GM18907 (cell line): Measurements from ENCODE around the gene FOXN3.
"Not testable (repeated sequence)": the region's sequence is repeated elsewhere in the genome, so short reads cannot be mapped to it uniquely, and the experiment has no call there.

Source experiments
- ATAC-seq: cut with Tn5 transposase; IDR thresholded peaks from one replicate; pipeline ENCODE4 v1.9.1; 2021; ENCODE audit warnings: mild to moderate bottlenecking, moderate library complexity; ENCODE audit not compliant: unreplicated experiment

Gene FOXN3

GRCh38 chr14:89178800-89179535 lies 238.1 kb downstream of the FOXN3 start:
- ATAC-seq, result no peak

GRCh38 chr14:89178376-89178775 lies 238.7 kb downstream of the FOXN3 start:
- ATAC-seq, result no peak

- ATAC-seq, result no peak
Observed at GRCh38 chr14:89175881-89176799, 240.9 kb downstream of the FOXN3 start.

DNA sequence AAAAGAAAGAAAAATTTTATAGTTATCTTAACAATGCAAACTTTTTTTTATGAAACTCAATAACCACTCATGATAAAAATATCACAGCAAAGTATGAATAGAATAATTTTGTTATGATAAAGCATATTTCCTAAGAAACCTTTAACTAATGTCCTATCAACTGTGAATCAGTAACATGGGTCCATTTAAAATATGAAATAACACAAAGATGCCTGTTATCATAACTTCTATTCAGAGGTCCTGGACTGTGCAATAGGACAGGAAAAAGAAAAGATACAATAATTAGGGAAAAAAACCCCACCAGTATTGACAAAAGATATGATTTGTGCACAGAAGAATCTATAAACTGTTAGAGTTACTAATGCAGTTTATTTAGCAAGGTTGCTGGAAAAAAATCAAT lies 245.4 kb downstream of the FOXN3 start:
- ATAC-seq, result no peak

DNA sequence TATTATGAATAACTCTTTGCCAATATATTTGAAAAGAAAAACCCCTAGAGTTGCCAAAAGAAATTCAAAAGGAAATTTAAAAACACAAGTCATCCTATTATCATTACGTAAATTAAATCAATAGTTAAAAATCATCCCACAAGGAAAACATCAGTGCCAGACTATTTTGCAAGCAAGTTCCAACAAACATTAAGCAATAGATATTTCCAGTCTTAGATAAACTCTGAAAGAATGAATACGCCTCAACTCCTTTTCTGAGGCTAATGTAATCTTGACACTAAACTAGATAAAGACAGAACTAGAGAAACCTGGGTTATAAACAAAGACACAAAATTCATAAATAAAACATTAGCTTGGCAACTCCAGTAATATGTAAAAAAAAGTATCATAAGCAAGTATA lies 245.9 kb downstream of the FOXN3 start:
- no peak for ATAC-seq

GRCh38 chr14:89167705-89168104 lies 249.3 kb downstream of the FOXN3 start:
- no peak for ATAC-seq

- ATAC-seq, result no peak
Observed at GRCh38 chr14:89166633-89167032, 250.4 kb downstream of the FOXN3 start.

DNA sequence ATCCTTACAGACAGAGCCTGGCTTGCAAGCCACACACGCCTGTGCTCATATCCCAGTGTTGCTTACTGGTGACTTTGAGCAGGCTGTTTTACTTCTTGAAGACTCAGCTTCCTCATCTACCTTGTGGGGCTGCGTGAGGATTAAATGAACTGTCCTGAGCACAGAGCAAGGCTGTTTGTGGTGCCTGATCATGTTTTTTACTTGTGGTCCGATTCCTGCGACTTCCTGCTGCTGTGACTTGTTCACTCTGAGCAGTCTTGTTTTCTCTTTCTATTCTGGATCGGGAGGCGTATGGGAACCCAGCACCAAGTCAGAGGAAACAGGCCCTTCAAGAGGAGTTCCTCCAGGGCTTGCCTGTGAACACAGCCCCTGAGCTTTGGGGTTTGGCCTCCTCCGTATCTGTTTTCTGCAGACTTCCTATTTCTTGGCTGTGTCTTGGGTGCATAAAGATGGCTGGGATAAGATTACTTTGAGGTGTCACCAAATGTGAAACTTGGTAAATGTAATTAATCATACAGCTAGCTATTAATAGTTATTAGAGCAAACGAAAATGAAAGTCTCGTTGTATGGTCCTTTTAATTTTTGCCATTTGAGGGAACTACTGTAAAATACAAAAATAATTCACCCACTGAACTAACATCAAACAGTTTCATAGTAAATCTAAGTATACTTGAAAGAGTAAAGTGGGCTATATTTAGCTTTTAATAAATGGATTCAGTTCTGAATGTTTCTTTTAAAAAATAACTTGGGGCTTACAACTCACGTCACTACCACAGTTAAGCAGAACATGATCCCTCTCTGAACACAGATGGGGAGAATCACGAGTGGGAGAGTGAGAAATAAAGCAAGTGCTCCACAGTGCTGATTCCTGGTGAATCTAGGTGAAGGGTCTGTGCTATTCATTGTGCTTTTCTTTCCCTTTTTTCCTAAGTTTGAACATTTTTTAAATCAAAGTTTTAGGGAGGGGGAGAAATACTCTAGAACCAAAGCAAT lies 251.5 kb downstream of the FOXN3 start:
- peak; percentile 71 for ATAC-seq

GRCh38 chr14:89164168-89165073 lies 252.6 kb downstream of the FOXN3 start:
- peak; percentile 44 for ATAC-seq

- no peak for ATAC-seq
Observed at GRCh38 chr14:89163031-89163636, 253.9 kb downstream of the FOXN3 start.

DNA sequence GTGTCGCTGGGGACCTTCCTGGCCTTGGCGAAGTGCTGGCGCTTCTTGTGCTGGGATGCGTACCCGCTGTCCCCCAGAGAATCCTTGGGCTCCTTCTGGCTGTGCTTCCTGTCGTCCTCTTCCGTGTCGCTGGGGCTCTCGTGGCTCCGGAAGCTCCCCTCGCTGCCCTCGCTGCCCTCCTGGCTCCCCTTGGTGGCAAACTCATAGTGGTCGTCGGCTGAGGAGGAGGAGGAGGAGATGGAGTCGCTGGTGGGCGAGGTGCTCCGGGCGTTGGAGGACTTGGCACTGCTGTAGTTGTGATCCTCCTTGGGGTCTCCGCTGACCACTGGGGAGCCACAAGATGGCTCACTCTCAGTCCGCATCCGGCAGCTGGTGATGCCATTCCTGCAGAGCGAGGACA lies 254.4 kb downstream of the FOXN3 start:
- no peak for ATAC-seq

DNA sequence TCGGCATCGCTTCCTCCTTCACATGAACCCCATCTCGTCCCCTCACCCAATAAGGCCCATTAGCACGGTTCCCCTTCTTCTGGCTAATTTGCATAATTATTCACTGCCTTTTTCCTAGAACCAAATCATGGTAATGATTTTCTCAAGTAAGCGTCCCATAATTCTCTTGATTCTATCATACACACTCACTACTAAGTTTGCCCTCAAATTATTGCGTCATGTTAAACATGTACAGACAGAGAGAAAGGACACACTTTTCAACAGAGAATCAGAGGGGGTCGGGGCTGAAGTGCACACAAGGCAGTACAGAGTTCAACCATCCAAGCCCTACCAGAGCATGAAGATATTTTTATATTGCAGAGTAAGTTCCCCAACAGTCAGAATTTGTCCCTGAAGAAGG lies 256.6 kb downstream of the FOXN3 start:
- ATAC-seq, result no peak

- ATAC-seq, result no peak
Observed at GRCh38 chr14:89158701-89159100, 258.3 kb downstream of the FOXN3 start.

- not testable (repeated sequence) for ATAC-seq
Observed at GRCh38 chr14:89158104-89158503, 258.9 kb downstream of the FOXN3 start.

- no peak for ATAC-seq
Observed at GRCh38 chr14:89155491-89155890, 261.5 kb downstream of the FOXN3 start.

- ATAC-seq, result not testable (repeated sequence)
Observed at GRCh38 chr14:89151693-89152092, 265.3 kb downstream of the FOXN3 start.

GRCh38 chr14:89146274-89146673 lies 270.8 kb downstream of the FOXN3 start:
- ATAC-seq, result no peak

DNA sequence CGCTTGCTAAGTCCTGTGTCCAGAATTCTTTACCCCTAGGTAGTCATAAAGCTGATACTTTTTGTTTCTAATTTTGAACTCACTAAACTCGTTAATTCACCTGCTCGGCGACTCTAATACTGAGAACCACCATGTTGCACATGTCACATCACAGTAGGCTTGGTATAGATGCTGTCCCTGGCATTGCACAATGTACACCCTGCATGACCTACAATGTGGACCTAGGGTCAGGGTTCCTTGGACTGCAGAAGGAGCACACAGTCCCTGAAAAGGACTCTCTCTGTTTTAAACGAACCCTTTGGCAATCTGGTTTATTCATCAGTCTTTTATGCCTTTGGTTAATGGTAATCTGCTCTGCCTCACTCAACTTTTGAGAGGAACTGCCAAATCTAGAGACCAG lies 272.4 kb downstream of the FOXN3 start:
- ATAC-seq, result no peak

DNA sequence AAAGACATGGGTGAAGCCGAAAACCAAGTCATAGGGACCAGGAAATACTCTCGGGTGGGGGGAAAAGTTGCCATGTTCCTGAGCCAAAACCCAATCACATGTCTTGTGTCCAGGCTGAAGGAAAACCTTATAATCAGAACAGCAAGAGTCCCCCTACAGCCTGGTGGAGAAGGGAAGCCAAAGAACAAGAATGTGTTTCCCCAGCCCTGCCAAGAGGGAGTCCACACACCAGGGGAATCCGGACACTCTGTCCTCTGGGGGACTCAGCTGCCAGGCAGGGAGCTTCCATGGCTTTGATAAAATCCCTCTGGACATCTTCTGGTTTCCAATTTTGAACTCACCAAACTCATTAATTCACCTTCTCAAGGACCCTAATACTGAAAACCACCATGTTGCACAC lies 273.0 kb downstream of the FOXN3 start:
- no peak for ATAC-seq
